ENCODE data around the gene LRRC4C. TPM values are rescaled to one million over a fixed set of nuclear protein-coding genes. Genes with fewer than 3 reads are reported as not detected.

LRRC4C gene
- total RNA-seq, 2 donors from 2014 or later = 0.84 to 0.95 TPM

DNA sequence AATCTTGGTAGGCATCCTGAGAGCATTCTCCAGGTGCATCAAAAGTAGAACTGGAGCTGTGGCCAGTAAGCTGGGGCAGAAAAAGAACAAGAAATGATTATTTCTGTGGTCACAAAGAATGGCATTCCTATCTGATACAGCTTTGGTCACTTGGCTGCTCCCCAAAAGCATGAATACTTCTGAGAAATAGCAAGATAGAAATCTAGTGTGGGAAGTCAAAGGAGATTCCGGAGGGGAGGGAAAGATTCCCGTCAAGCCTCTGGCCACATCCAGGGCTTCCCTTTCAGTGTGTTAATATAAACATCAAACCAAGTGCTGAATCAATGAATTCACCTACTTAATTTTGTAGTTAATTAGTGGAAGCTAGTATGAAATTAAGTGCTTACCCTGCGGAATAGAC, 1185.4 kb downstream of the LRRC4C start:
- H3K4me3 Mint-ChIP-seq = no peak overlapping the region
- H3K9me3 Mint-ChIP-seq = no peaks in the 10 kb centered on the region
- no peaks in the 10 kb centered on the region for H3K36me3 ChIP-seq (ENCODE audit: control insufficient read depth, insufficient read depth, low read length)
- H3K4me1 Mint-ChIP-seq = no peaks in the 10 kb centered on the region
- H3K27ac ChIP-seq (ENCODE audit: low read depth, low read length) = no peak overlapping the region
- no peak for DNase-seq
- H3K9ac ChIP-seq (ENCODE audit: extremely low read depth, low read length, poor library complexity, severe bottlenecking) = no peak overlapping the region
- H3K27me3 Mint-ChIP-seq (ENCODE audit: insufficient read depth) = peaks cover 3% of the 10 kb centered on the region
- no peaks in the 10 kb centered on the region for H3K9me3 ChIP-seq (ENCODE audit: control insufficient read depth, low read length)
- TF ChIP-seq, protein P1, sequence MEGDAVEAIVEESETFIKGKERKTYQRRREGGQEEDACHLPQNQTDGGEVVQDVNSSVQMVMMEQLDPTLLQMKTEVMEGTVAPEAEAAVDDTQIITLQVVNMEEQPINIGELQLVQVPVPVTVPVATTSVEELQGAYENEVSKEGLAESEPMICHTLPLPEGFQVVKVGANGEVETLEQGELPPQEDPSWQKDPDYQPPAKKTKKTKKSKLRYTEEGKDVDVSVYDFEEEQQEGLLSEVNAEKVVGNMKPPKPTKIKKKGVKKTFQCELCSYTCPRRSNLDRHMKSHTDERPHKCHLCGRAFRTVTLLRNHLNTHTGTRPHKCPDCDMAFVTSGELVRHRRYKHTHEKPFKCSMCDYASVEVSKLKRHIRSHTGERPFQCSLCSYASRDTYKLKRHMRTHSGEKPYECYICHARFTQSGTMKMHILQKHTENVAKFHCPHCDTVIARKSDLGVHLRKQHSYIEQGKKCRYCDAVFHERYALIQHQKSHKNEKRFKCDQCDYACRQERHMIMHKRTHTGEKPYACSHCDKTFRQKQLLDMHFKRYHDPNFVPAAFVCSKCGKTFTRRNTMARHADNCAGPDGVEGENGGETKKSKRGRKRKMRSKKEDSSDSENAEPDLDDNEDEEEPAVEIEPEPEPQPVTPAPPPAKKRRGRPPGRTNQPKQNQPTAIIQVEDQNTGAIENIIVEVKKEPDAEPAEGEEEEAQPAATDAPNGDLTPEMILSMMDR (conservative IDR thresholded peaks at IDR 0.05) = no peak
- no peak overlapping the region for H3K27ac Mint-ChIP-seq
- H3K4me3 ChIP-seq (ENCODE audit: low read length) = no peak overlapping the region
- 94% methylated on average over 2 of the region's 3 CpGs; no CpG with 5 or more reads in 1 of the 2 experiments for WGBS, 2 experiments (ENCODE audit: insufficient coverage in 1 of 2, insufficient read length in 1 of 2)
- no peaks in the 10 kb centered on the region for H3K4me1 ChIP-seq (ENCODE audit: control insufficient read depth, insufficient read depth, low read length)
- no peaks in the 10 kb centered on the region for H3K36me3 Mint-ChIP-seq (ENCODE audit: low read depth)
- H3K27me3 ChIP-seq (ENCODE audit: control insufficient read depth, insufficient read depth, low read length, poor library complexity, severe bottlenecking) = no peaks in the 10 kb centered on the region

DNA sequence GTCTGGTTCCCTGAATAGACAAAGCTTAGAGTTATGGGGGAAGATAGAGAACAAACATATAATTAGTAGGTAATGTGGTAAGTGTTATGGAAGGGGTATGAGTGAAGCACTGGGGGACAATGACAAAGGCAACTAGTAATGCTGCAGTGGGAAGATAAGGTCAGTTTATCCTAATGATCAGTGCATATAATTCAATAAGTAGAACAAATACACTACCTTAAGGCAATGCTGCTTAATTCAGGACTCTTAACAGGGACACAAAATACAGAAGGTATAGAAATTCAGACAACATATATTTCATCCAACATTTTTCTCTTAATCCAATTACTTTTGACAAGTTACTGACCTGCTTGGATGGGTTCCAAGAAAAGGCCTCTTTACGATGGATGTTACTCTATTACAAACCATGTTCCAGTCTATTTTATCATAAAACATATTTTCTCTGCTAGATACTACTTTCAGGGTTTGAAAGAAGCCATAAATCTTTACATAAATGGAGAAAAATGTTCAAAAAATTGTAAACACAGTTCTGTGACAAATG, 1186.2 kb downstream of the LRRC4C start:
- no peak overlapping the region for H3K9ac ChIP-seq (ENCODE audit: extremely low read depth, low read length, poor library complexity, severe bottlenecking)
- Mint-ChIP-seq H3K4me3 (no peak overlapping the region), H3K27me3 (ENCODE audit: insufficient read depth) (peaks cover 3% of the 10 kb centered on the region), H3K36me3 (ENCODE audit: low read depth) (no peaks in the 10 kb centered on the region), H3K27ac (no peak overlapping the region), H3K9me3 (no peaks in the 10 kb centered on the region), H3K4me1 (no peaks in the 10 kb centered on the region)
- no peak for DNase-seq
- no peaks in the 10 kb centered on the region for H3K36me3 ChIP-seq (ENCODE audit: control insufficient read depth, insufficient read depth, low read length)
- H3K4me3 ChIP-seq (ENCODE audit: low read length) = no peak overlapping the region
- H3K9me3 ChIP-seq (ENCODE audit: control insufficient read depth, low read length) = no peaks in the 10 kb centered on the region
- no peaks in the 10 kb centered on the region for H3K4me1 ChIP-seq (ENCODE audit: control insufficient read depth, insufficient read depth, low read length)
- no peak overlapping the region for H3K27ac ChIP-seq (ENCODE audit: low read depth, low read length)
- 97% methylated on average over 1 of the region's 1 CpG; no CpG with 5 or more reads in 1 of the 2 experiments for WGBS, 2 experiments (ENCODE audit: insufficient coverage in 1 of 2, insufficient read length in 1 of 2)
- H3K27me3 ChIP-seq (ENCODE audit: control insufficient read depth, insufficient read depth, low read length, poor library complexity, severe bottlenecking) = no peaks in the 10 kb centered on the region
- TF ChIP-seq, protein P1 (conservative IDR thresholded peaks at IDR 0.05) = no peak

DNA sequence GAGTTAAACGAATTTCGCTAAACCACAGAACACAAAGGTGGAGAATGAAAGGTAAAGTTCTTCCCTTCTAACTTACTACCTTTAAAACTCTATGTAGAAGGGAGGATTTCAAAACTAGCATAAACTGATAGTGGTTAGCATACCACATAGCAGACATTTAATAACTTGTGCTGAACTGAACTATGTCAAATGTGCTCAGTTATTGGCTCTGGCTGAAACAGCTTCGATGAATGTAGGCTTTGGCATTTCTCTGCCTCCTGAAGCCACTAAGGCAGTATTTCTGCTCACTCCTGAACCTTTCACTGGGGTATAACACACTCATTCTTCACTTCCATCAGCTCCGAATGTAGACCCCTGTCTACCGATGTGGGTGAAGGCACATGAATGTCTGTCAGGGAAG, 1188.1 kb downstream of the LRRC4C start:
- Mint-ChIP-seq H3K9me3 (no peaks in the 10 kb centered on the region), H3K36me3 (ENCODE audit: low read depth) (no peaks in the 10 kb centered on the region), H3K4me1 (no peaks in the 10 kb centered on the region), H3K27me3 (ENCODE audit: insufficient read depth) (peaks cover 3% of the 10 kb centered on the region), H3K4me3 (no peak overlapping the region), H3K27ac (no peak overlapping the region)
- no peaks in the 10 kb centered on the region for H3K27me3 ChIP-seq (ENCODE audit: control insufficient read depth, insufficient read depth, low read length, poor library complexity, severe bottlenecking)
- H3K9me3 ChIP-seq (ENCODE audit: control insufficient read depth, low read length) = no peaks in the 10 kb centered on the region
- H3K4me3 ChIP-seq (ENCODE audit: low read length) = no peak overlapping the region
- DNase-seq = no peak
- no peaks in the 10 kb centered on the region for H3K4me1 ChIP-seq (ENCODE audit: control insufficient read depth, insufficient read depth, low read length)
- no peak overlapping the region for H3K27ac ChIP-seq (ENCODE audit: low read depth, low read length)
- TF ChIP-seq, protein P1 (conservative IDR thresholded peaks at IDR 0.05) = no peak
- no peak overlapping the region for H3K9ac ChIP-seq (ENCODE audit: extremely low read depth, low read length, poor library complexity, severe bottlenecking)
- 93 to 100% methylated on average over 1 to 3 of the region's 5 CpGs for WGBS, 2 experiments (ENCODE audit: insufficient coverage in 1 of 2, insufficient read length in 1 of 2)
- no peaks in the 10 kb centered on the region for H3K36me3 ChIP-seq (ENCODE audit: control insufficient read depth, insufficient read depth, low read length)

All from endodermal cell (in vitro differentiated cells).